ENCODE data around the gene TMEM53.

Gene TMEM53

DNA sequence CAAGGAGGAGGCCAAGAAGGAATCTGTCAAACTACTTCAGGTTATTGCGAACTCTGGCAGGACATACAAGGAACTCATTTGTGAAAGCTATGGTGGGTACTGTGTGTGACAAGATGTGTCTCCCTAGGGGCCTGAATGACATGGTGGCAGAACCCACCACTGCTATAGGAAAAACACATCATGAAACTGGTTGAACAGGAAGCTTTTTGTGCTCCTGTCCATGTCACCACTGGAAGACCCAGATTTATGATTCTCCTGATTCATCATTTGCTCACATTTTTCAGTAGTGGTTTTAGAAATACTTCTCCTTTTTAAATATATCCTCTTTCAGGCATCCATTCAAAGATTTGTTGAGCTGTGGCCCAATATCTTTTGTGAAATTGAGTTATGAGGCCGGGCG is 23.9 kb upstream of the TMEM53 start:
- no peak for DNase-seq (ENCODE audit: low read depth in 2 of 2)

DNA sequence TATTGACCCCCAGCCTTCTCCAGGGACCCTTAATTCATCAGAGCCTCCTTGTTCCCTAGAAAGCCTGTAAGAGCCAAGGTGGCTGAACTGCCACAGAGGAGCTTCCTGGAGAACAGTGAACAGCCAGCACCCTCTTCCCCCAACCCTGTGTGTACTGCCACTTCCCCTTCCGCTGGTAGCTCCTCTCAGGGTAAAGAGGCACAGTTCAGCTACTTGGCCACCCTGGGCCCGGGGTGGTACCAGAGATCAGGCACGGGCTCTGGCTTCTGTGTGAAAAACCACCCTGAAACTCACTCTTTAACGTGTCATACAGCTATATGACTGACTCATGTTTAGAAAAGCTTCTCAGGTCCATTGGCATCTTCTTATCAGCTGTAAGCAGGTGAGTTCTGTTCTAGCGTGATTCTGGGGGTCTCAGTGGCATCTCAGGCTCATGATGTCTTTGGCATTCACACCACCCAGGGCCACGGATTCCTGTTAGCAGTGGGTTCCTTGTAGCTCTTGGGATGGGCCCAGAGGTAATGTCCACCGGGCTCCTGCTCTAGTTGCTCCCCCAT is 22.6 kb upstream of the TMEM53 start:
- DNase-seq (ENCODE audit: low read depth in 2 of 2) = peak; percentile 13 to 14

DNA sequence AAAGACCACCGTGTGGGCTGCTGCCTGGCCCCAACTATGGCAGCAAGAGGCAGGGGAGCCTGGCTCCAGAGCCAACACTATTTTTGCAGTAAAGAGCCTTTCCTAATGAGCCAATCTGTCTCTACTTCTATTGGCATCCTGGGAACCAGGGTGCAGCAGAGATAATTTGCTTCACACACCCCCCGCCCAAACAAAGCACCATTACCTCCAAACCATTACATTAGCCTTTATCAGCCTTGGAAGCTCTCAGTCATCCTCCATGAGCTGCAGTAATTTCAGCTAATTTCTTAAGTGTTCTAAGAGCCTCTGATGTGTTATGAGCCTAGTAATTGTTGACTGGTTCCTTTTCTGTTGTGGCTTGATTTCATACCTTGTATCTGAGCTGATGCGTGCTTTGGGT is 21.8 kb upstream of the TMEM53 start:
- DNase-seq (ENCODE audit: low read depth in 2 of 2) = no peak

DNA sequence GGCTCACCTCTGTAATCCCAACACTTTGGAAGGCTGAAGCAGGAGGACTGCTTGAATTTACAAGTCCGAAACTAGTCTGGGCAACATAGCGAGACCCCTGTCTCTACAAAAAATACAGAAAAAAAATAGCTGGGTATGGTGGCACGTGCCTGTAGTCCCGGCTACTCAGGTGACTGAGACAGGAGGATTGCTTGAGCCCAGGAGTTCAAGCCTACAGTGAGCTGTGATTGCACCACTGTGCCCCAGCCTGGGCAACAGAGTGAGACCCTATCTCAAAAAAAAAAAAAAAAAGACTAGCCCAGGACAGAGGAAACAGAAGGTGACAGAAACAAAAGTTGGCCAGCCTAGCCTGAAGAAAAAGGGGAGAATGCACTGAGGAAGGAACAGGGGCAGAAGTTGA is 21.4 kb upstream of the TMEM53 start:
- DNase-seq (ENCODE audit: low read depth in 2 of 2) = no peak

DNA sequence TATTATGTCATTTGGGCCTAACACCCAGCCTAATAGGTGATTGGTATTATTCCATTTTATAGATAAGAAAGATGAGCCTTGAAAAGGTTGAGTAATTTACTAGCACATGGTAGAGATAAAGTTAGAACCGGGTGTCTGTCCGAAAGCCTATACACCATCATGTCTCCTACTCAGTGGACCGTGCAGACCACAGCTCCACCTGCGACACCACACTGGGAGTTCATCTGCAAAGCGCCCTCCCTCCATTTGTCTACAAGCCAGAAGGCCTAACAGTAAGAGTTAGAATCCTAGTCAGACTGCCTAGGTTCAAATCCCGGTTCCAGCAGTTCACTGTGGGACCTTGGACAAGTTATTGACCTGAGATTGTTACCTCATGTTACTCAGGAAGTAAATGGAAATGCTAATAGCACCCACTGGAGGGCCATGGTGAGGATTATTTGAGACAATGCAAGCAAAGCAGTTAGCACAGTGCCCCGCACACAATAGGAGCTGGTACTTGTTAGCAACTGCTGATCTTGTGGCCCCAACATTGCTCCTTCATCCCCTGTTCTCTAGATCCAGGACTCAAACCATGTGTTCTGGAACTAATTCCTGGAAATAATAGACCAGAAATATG is 20.7 kb upstream of the TMEM53 start:
- DNase-seq (ENCODE audit: low read depth in 2 of 2) = no peak

DNA sequence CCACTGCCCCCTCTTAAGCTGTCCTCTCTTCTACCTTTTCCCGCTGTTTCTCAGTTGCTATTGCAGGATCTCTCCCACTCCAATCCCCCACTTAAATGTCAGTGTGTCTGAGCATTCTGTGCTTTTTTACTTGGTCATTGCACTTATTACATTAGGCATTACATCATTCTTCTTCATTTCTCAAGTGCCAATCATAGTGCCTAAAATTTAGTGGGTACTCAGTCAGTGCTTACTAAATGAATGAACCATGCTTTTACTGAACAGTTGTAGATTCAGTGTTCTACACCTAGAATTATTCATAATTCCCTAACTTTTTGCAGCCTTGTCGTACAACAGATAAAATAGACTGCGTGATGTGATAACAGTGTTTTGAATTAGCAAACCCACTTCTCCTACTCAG is 19.6 kb upstream of the TMEM53 start:
- no peak for DNase-seq (ENCODE audit: low read depth in 2 of 2)

DNA sequence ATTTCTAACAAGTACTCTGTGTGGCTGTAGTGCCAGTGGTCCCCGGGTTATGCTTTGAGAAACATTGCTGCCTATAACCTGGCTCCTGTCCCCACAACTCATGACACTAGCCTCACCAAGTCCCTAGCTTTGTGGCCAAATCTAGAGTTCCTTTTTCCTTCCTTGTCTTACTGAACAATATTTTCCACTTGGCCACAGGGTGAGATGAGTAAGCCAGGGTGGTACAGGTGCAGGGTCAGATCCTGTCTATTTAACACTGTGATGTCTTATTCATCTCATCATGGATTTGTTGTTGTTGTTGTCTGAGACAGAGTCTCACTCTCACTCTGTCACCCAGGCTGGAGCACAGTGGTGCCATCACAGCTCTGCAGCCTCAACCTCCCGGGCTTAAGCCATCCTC is 18.9 kb upstream of the TMEM53 start:
- DNase-seq (ENCODE audit: low read depth in 2 of 2) = peak in 1 of 2 donors; percentile 15

DNA sequence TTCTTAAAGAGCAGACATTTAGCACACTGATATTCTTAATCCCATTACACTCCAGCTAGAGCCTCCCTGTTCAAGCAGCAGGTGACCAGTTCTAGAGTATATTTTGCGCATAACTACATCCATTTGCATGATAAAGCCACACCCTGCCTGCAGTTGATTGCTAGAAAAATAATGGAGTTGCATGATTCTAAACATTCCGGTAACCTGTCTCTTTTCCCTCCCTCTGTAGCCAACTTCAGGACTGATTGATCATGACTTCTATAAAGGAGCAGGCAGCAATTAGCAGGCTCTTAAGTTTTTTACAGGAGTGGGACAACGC is 15.1 kb upstream of the TMEM53 start:
- no peak for DNase-seq (ENCODE audit: low read depth in 2 of 2)

DNA sequence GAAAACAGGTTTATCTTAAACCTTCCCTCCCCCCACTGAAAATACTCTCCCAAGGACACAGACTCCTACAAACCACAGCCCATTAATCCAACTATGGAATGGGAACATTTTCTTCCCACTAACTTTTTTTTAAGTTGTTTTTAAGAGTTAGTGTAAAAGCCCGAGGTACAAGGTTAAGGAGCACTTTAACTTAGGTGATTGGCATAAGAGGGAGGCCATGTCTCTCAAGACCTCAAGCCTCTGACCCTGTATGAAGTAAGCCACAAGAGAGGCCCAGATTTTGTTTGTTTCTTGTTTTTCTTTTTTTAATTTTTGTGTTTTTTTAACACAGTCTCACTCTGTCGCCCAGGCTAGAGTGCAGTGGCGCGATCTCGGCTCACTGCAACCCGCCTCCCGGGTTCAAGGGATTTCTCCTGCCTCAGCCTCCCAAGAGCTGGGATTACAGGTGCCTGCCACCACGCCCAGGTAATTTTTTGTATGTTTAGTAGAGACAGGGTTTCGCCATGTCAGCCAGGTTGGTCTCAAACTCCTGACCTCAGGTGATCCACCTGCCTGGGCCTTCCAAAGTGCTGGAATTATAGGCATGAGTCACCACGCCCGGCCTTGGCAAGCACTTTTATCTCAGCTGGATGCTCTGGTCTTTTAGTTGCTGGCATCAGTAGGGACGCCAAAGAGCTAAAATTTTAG is 14.6 kb upstream of the TMEM53 start:
- no peak for DNase-seq (ENCODE audit: low read depth in 2 of 2)

DNA sequence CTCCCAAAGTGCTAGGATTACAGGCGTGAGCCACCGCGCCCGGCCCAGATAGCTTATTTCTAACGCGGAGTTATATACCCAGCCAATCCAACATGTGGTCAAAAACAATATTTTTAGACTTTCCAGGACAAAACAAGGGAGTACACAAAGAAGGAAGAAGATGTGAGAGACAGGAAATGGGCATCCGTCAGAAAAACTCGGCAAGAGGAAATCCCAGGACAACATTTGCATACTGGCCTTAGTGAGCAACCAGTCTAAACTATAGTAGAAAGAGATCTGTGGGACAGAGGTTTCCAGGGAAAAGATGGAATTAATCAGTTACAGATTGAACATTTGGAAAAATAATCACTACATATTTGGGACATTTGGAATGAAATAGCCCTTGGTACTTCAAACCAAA is 11.6 kb upstream of the TMEM53 start:
- no peak for DNase-seq (ENCODE audit: low read depth in 2 of 2)

DNA sequence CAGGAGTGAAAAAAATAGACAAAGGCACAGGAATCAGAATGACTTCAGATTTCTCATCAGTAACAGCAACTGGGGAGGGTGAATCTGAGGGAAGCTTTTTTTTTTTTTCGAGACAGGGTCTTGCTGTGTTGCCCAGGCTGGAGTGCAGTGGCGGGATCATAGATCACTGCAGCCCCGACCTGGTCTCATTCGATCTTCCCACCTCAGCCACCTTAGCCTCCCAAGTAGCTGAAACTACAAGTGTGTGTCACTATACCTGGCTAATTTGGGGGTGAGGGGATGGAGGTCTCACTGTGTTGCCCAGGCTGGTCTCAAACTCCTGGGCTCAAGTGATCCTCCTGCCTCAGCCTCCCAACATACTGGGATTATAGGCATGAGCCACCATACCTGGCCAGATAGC is 10.9 kb upstream of the TMEM53 start:
- DNase-seq (ENCODE audit: low read depth in 2 of 2) = no peak

DNA sequence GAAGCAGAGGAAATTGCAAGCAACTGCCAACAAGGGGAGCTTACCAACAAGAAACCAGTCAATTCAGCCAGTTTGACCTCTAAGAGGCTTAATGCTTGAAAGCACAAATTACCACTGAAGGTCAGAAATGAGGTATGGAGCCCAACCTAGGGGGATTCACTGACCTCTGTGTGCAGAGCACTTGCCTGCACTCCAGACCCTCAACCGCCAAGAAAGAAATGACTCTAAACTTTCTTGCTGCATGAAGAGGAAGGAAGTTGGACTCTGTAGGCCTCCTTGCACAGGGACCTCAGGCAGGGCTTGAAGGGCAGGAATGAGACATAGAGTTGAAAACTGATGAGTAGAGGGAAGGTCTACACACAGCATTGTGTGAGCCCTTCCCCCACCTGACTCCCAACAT is 10.2 kb upstream of the TMEM53 start:
- no peak for DNase-seq (ENCODE audit: low read depth in 2 of 2)

DNA sequence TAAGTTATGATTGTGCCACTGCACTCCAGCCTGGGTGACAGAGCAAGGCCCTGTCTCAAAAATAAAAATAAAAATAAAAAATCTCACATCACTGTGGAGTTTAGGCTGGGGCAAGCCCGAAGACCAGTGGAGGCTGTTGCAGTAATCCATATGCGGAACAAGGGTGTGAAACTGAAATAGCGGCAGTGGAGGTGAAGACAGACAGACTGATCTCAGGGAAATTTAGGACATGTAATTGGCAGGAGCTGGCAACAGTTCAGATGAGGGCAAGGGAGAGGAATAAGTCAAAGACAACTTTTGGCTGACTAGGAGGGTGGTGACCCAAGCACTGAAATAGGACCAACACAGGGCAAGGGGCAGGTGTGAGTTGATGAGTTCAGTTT is 8.6 kb upstream of the TMEM53 start:
- DNase-seq (ENCODE audit: low read depth in 2 of 2) = no peak

DNA sequence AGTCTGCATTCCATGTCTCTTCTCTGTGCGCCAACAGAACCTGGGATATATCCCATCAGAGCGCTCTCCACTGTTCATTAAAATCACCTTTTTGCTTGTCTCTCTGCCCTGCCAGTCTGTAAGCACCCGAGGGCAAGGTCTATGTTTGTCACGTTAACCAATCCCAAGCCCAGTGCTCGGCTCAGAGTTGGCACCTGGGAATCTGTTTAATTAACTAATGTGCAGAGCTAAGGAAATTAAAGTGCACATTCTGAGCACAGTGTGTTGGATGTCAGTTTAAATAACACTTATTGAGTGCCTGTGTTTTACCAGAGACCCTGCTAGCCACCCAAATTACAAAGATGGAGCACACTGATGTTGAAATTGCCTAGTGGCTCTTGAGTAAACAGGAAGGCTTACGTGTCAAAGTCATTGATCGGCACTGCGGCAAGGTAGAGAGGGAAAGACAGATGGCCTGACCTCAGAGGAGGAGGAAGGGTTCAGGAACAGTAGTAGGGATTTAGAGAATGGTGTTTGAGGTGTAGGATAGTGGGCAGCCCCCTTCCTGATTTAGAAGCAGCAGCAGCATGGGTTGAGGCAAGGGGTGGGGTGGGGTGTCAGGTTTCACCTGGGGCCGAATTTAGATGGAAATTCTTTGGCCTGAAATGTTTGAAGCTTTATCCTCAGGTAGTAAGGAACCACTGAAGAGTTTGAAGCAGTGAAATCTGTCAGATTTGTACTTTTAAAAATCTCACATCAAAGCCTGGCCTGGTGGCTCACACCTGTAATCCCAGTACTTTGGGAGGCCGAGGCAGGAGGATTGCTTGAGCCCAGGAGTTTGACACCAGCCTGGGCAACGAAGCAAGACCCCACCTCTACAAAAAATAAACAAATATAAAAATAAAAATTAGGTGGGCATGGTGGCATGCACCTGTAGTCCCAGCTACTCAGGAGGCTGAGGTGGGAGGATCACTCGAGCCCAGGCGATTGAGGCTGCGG is 7.9 kb upstream of the TMEM53 start:
- DNase-seq (ENCODE audit: low read depth in 2 of 2) = no peak

DNA sequence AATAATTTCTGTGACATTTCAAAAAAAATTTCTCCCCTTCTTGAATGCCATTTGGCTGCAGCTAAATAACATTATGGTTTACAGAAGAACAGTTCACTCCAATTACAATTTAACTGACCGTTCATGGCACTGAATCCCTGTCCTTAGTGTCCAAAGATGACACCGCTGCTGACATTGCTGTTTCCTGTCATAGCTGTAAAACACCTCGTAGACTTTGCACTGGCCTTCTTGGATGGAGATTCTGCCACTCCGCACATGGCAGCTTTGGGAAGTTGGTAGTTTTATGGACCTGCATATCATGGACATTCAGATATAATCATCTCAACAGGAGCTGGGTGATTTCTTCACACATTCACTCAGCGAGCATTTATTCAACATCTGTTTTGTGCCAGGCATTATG is 5.2 kb upstream of the TMEM53 start:
- no peak for DNase-seq (ENCODE audit: low read depth in 2 of 2)

DNA sequence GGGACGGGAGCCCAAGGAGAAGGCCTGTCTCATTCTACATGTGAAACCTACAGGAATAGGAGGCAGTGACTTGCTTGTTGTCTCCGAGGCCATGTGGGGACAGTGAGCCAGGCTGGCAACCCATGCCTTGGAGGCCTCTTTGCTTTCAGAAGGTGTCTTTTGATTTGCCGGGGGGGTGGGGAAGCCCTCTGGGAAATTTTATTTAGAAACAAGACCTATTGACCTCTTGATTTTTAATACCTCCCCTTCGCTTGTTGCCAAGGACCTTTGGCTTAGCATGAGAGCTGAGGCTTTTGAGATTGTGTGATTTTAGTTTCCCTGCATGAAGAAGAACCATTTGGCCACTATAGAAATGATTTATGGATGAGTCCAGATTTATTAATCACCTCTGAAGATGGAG is 4.3 kb upstream of the TMEM53 start:
- DNase-seq (ENCODE audit: low read depth in 2 of 2) = no peak

DNA sequence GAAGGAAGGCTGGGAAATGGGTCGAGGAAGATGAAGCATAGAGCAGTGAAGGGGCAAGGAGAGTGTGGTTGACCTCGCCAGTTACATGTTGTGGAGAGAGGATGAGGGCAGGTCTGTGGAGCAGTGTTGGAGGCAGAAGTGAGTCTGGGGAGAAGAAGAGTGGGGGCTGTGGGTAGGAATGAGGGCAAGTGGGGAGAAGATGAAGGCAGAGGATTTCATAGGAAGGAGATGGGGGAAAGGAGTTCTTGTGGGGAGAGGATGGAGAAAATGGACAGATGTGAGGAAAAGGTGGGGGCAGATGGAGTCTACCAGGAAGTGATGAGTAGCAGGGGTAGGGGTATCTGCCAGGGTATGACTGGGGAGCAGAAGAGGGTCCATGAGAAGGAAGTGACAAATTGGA is 3.8 kb upstream of the TMEM53 start:
- no peak for DNase-seq (ENCODE audit: low read depth in 2 of 2)

DNA sequence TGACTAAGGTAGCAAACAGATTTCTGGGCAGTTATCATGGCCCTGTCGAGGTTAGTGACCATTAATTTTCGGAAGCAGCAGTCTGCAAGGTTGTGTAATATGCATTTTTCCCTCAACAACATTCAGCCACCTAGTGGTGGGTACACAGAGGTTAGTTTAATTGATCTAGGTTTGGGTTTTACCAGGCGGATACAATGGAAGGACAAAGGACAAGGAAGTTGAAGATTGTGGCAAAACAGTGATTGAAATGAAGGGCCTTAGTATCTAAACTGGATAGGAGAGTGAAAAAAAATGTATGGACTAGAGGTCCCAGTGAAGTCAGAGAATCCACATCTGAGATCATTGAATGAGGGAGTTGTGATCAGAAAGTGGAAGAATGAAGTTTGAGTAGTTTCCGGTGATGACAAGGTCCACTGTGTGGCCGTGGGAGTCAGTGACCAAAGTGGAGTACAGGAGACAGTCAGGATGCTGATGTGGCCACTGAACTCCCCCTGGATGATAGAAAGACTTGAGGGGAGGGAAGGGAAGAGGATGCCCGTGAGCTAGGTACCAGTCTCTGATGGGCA is 3.0 kb upstream of the TMEM53 start:
- DNase-seq (ENCODE audit: low read depth in 2 of 2) = no peak

DNA sequence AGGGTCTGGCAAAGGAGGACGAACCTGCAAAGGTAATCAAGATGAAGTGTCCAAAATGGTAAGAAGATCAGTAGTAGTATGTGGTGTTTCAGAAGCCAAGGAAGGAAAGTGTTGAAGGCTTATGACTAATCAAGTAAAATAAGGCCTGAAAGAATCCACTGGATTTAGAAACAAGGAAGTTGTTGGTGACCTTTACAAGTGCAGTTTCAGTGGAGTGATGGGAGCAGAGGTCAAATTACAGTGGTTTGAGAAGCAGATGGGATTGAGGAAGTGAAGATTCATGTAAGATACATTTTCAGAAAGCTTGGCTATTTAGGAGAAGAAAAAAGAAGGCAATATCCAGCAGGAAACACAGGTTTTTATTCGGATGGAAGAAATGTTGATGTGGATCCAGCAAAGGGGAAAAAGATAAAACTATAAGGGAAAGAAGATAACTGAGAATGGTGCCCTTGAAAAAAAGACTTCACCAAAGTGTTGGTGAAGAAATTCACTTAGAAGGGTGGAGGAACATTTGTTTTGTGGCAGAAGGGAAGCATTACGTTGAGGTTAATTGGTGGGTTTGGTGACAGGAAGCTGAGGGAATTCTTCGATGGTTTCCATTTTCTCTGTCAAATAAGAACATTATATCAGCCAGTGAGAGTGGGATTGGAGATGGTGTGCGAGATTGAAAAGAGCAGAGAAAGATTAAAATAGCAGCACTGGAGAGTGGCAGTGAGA is 2.4 kb upstream of the TMEM53 start:
- no peak for DNase-seq (ENCODE audit: low read depth in 2 of 2)

DNA sequence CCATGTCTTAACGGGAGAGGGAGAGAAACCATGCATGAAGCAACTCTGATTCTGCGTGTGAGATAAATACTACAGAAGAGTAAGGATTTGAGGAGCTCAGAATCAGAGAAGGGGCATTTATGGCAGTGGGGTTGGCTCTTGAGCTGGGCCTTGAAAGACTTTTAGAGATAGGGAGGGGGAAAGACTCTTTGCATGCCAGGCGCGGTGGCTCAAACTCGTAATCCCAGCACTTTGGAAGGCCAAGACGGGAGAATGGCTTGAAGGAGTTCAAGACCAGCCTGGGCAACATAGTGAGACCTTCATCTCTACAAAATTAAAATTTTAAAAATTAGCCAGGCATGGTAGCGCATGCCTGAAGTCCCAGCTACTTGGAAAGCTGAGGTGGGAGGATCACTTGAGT is 905 bp upstream of the TMEM53 start:
- no peak for DNase-seq (ENCODE audit: low read depth in 2 of 2)

DNA sequence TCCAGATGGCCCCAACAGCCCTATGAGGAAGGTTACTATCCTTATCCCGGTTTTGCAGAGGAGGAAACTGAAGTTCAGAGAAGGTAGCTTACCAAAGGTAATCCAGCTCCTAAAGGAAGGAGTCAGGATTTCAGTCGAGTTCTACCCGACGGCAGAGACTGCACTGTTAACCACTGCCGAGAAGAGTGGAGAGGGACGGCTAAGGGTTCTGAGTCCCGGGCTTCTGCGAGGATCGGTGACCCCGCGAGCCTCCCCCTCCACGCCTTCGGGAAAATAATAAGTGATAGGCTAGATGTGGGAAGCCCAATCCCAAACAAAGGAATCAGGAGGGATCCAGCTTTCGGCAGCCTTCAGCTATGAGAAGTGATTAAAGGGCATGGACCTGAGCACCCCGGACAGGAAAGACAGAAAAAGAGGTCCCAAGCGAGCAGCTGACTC is 587 bp downstream of the TMEM53 start:
- no peak for DNase-seq (ENCODE audit: low read depth in 2 of 2)

All from stimulated activated CD8-positive, alpha-beta memory T cell treated with anti-CD3 and anti-CD28 coated beads, Interleukin-15, amount 100 ng/mL, for 48 hours (primary cell).